Hepatocyte (in vitro differentiated cells): ENCODE results near the gene MON1B.

Source experiments
- EZH2 ChIP-seq: fragments of 200-600 bp; sonication (generic); IDR thresholded peaks from 2 replicates; pipeline ENCODE4 v1.6.1; 2016; ENCODE audit warnings: antibody characterized with exemption, mild to moderate bottlenecking, borderline replicate concordance
- TF ChIP-seq, protein P1 (sequence below): fragments of 200-600 bp; sonication (generic); IDR thresholded peaks from 2 replicates; pipeline ENCODE4 v1.5.1; 2016; ENCODE audit warnings: antibody characterized with exemption, mild to moderate bottlenecking; ENCODE audit not compliant: poor library complexity

DNA sequence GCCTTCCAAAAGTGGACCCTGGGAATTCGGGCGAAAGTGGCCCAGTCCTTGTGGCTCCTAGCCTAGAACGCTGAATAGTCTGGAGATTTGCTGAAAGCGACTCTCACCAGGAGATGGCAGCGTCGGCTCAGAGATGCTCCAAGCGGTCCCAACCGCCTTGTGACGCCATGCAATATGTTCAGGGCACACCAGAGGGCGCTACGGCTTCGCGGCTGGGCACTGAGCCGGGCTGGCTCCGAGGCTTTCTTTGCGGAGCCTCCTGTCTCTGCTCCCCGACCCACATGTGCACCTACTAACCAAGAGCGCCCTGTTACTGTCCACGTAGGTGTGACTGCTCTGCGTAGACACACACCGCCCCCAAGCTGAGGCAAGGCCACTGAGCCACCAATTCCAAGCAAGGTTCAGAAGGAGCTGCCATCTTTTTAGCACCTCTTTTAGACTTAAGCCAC, 45.1 kb downstream of the MON1B start:
- TF ChIP-seq, protein P1, sequence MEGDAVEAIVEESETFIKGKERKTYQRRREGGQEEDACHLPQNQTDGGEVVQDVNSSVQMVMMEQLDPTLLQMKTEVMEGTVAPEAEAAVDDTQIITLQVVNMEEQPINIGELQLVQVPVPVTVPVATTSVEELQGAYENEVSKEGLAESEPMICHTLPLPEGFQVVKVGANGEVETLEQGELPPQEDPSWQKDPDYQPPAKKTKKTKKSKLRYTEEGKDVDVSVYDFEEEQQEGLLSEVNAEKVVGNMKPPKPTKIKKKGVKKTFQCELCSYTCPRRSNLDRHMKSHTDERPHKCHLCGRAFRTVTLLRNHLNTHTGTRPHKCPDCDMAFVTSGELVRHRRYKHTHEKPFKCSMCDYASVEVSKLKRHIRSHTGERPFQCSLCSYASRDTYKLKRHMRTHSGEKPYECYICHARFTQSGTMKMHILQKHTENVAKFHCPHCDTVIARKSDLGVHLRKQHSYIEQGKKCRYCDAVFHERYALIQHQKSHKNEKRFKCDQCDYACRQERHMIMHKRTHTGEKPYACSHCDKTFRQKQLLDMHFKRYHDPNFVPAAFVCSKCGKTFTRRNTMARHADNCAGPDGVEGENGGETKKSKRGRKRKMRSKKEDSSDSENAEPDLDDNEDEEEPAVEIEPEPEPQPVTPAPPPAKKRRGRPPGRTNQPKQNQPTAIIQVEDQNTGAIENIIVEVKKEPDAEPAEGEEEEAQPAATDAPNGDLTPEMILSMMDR: peak; percentile 100
- TF ChIP-seq EZH2: no peak
